ENCODE data around the gene PSMB7. TPM values are rescaled to one million over a fixed set of nuclear protein-coding genes. Genes with fewer than 3 reads are reported as not detected.

The PSMB7 gene
- total and polyA plus RNA-seq, 9 donors = 146 to 222 (median 191) TPM

GRCh38 chr9:124398191-124398935 is 16.9 kb downstream of the PSMB7 start:
- Histone ChIP-seq H3K4me1 (ENCODE audit: control insufficient read depth, insufficient read depth, low read length) (peaks cover 39% of the 10 kb centered on the region), H3K27ac (ENCODE audit: low read length) (peak overlapping the region; percentile 94), H3K9me3 (replicated peaks; ENCODE audit: control insufficient read depth, low read depth, low read length) (no peaks in the 10 kb centered on the region), H3K36me3 (ENCODE audit: control insufficient read depth, insufficient read depth, low read length) (peaks cover 26% of the 10 kb centered on the region), H3K27me3 (ENCODE audit: control insufficient read depth, insufficient read depth, low read length) (no peaks in the 10 kb centered on the region), H3K4me3 (ENCODE audit: low read length) (no peak overlapping the region)
- WGBS (ENCODE audit: insufficient coverage) = 88% methylated on average over 1 of the region's 8 CpGs
- peak; percentile 74 for DNase-seq

- Histone ChIP-seq H3K9me3 (replicated peaks; ENCODE audit: control insufficient read depth, low read depth, low read length) (no peaks in the 10 kb centered on the region), H3K4me3 (ENCODE audit: low read length) (no peak overlapping the region), H3K36me3 (ENCODE audit: control insufficient read depth, insufficient read depth, low read length) (peaks cover 9% of the 10 kb centered on the region), H3K4me1 (ENCODE audit: control insufficient read depth, insufficient read depth, low read length) (peaks cover 48% of the 10 kb centered on the region), H3K27ac (ENCODE audit: low read length) (no peak overlapping the region), H3K27me3 (ENCODE audit: control insufficient read depth, insufficient read depth, low read length) (no peaks in the 10 kb centered on the region)
- DNase-seq = no peak
- 57% methylated on average over 1 of the region's 4 CpGs for WGBS (ENCODE audit: insufficient coverage)
These were observed 19.4 kb downstream of the PSMB7 start for GRCh38 chr9:124395826-124396225.

- peaks cover 9% of the 10 kb centered on the region for H3K36me3 ChIP-seq (ENCODE audit: control insufficient read depth, insufficient read depth, low read length)
- H3K4me1 ChIP-seq (ENCODE audit: control insufficient read depth, insufficient read depth, low read length) = peaks cover 42% of the 10 kb centered on the region
- H3K9me3 ChIP-seq (replicated peaks; ENCODE audit: control insufficient read depth, low read depth, low read length) = no peaks in the 10 kb centered on the region
- no peaks in the 10 kb centered on the region for H3K27me3 ChIP-seq (ENCODE audit: control insufficient read depth, insufficient read depth, low read length)
- no peak for DNase-seq
- H3K27ac ChIP-seq (ENCODE audit: low read length) = no peak overlapping the region
- WGBS (ENCODE audit: insufficient coverage) = 57% methylated on average over 1 of the region's 3 CpGs
- no peak overlapping the region for H3K4me3 ChIP-seq (ENCODE audit: low read length)
These were observed 20.6 kb downstream of the PSMB7 start for GRCh38 chr9:124394596-124394995.

GRCh38 chr9:124394167-124394566 is 21.1 kb downstream of the PSMB7 start:
- peaks cover 9% of the 10 kb centered on the region for H3K36me3 ChIP-seq (ENCODE audit: control insufficient read depth, insufficient read depth, low read length)
- no peak overlapping the region for H3K4me3 ChIP-seq (ENCODE audit: low read length)
- peaks cover 39% of the 10 kb centered on the region for H3K4me1 ChIP-seq (ENCODE audit: control insufficient read depth, insufficient read depth, low read length)
- 80% methylated on average over 1 of the region's 2 CpGs for WGBS (ENCODE audit: insufficient coverage)
- DNase-seq = no peak
- no peak overlapping the region for H3K27ac ChIP-seq (ENCODE audit: low read length)
- H3K9me3 ChIP-seq (replicated peaks; ENCODE audit: control insufficient read depth, low read depth, low read length) = no peaks in the 10 kb centered on the region
- H3K27me3 ChIP-seq (ENCODE audit: control insufficient read depth, insufficient read depth, low read length) = no peaks in the 10 kb centered on the region

GRCh38 chr9:124392871-124393460 is 22.3 kb downstream of the PSMB7 start:
- H3K36me3 ChIP-seq (ENCODE audit: control insufficient read depth, insufficient read depth, low read length) = peaks cover 9% of the 10 kb centered on the region
- WGBS (ENCODE audit: insufficient coverage) = 59% methylated on average over 4 of the region's 9 CpGs
- H3K27me3 ChIP-seq (ENCODE audit: control insufficient read depth, insufficient read depth, low read length) = no peaks in the 10 kb centered on the region
- H3K4me1 ChIP-seq (ENCODE audit: control insufficient read depth, insufficient read depth, low read length) = peaks cover 30% of the 10 kb centered on the region
- peak; percentile 63 for DNase-seq
- H3K9me3 ChIP-seq (replicated peaks; ENCODE audit: control insufficient read depth, low read depth, low read length) = no peaks in the 10 kb centered on the region
- no peak overlapping the region for H3K27ac ChIP-seq (ENCODE audit: low read length)
- H3K4me3 ChIP-seq (ENCODE audit: low read length) = no peak overlapping the region

GRCh38 chr9:124392254-124392870 is 22.9 kb downstream of the PSMB7 start:
- peaks cover 9% of the 10 kb centered on the region for H3K36me3 ChIP-seq (ENCODE audit: control insufficient read depth, insufficient read depth, low read length)
- peaks cover 27% of the 10 kb centered on the region for H3K4me1 ChIP-seq (ENCODE audit: control insufficient read depth, insufficient read depth, low read length)
- H3K27me3 ChIP-seq (ENCODE audit: control insufficient read depth, insufficient read depth, low read length) = no peaks in the 10 kb centered on the region
- peak; percentile 63 for DNase-seq
- no peak overlapping the region for H3K27ac ChIP-seq (ENCODE audit: low read length)
- no peaks in the 10 kb centered on the region for H3K9me3 ChIP-seq (replicated peaks; ENCODE audit: control insufficient read depth, low read depth, low read length)
- 81% methylated on average over 10 of the region's 12 CpGs for WGBS (ENCODE audit: insufficient coverage)
- no peak overlapping the region for H3K4me3 ChIP-seq (ENCODE audit: low read length)

- Histone ChIP-seq H3K27ac (ENCODE audit: low read length) (no peak overlapping the region), H3K27me3 (ENCODE audit: control insufficient read depth, insufficient read depth, low read length) (no peaks in the 10 kb centered on the region), H3K36me3 (ENCODE audit: control insufficient read depth, insufficient read depth, low read length) (peaks cover 4% of the 10 kb centered on the region), H3K4me3 (ENCODE audit: low read length) (no peak overlapping the region), H3K4me1 (ENCODE audit: control insufficient read depth, insufficient read depth, low read length) (peaks cover 23% of the 10 kb centered on the region), H3K9me3 (replicated peaks; ENCODE audit: control insufficient read depth, low read depth, low read length) (no peaks in the 10 kb centered on the region)
- 33% methylated on average over 1 of the region's 9 CpGs for WGBS (ENCODE audit: insufficient coverage)
- no peak for DNase-seq
These were observed 24.2 kb downstream of the PSMB7 start for GRCh38 chr9:124390794-124391658.

GRCh38 chr9:124389146-124389939 is 25.9 kb downstream of the PSMB7 start:
- H3K27ac ChIP-seq (ENCODE audit: low read length) = no peak overlapping the region
- peaks cover 21% of the 10 kb centered on the region for H3K4me1 ChIP-seq (ENCODE audit: control insufficient read depth, insufficient read depth, low read length)
- no peaks in the 10 kb centered on the region for H3K27me3 ChIP-seq (ENCODE audit: control insufficient read depth, insufficient read depth, low read length)
- 73% methylated on average over 3 of the region's 7 CpGs for WGBS (ENCODE audit: insufficient coverage)
- no peaks in the 10 kb centered on the region for H3K9me3 ChIP-seq (replicated peaks; ENCODE audit: control insufficient read depth, low read depth, low read length)
- H3K4me3 ChIP-seq (ENCODE audit: low read length) = no peak overlapping the region
- H3K36me3 ChIP-seq (ENCODE audit: control insufficient read depth, insufficient read depth, low read length) = peaks cover 4% of the 10 kb centered on the region
- DNase-seq = no peak

- no peak overlapping the region for H3K4me3 ChIP-seq (ENCODE audit: low read length)
- WGBS (ENCODE audit: insufficient coverage) = 91% methylated on average over 9 of the region's 12 CpGs
- peaks cover 8% of the 10 kb centered on the region for H3K36me3 ChIP-seq (ENCODE audit: control insufficient read depth, insufficient read depth, low read length)
- H3K4me1 ChIP-seq (ENCODE audit: control insufficient read depth, insufficient read depth, low read length) = peaks cover 21% of the 10 kb centered on the region
- no peaks in the 10 kb centered on the region for H3K27me3 ChIP-seq (ENCODE audit: control insufficient read depth, insufficient read depth, low read length)
- DNase-seq = no peak
- no peak overlapping the region for H3K27ac ChIP-seq (ENCODE audit: low read length)
- H3K9me3 ChIP-seq (replicated peaks; ENCODE audit: control insufficient read depth, low read depth, low read length) = no peaks in the 10 kb centered on the region
These were observed 26.8 kb downstream of the PSMB7 start for GRCh38 chr9:124388275-124389048.
